ENCODE results near the gene MRPL44. TPM values are rescaled to one million over a fixed set of nuclear protein-coding genes. Genes with fewer than 3 reads are reported as not detected.

MRPL44 gene
- total and polyA plus RNA-seq, 2 of the 8 experiments (the other 6 are each of a cell fraction or from before 2014, with no cell fraction given) = 32.0 to 53.2 TPM

DNA sequence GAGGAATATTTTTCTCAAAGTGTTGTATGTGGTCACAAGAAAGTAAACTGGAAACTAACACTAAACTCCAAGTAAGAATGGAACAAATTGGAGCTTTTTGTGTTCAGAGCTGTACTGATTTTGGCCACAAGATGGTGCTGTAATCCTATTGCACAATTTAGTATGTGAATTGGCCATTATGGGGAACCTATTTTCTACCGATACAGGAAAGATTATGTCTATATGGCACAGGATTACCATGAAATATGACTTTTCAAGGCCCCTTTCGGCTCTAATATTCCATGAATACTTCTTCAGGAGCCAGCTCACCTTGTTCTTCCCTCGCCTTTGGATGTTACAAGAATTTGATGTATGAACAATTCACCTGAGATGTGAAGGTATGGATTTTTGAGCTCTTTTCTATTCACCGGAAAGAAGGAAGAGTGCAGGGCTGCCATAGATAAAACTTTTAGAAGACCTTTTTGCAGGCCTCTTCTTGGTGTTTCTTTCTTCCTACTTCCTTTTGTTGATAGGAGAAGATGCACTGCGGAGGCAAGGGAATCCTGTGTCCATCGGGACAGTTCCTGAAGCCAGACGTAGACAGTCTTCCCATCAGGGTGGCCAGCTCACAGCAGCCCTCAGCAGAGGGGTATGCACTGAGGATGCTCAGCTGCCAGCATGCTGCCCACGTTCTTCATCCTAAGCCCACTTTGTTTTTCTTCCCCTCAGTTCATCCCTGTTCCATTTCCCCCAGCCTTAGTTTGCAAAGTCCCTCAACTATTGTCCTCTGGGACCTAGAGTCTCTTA, 13.3 kb downstream of the MRPL44 start (continued):
- TF ChIP-seq, protein P1, sequence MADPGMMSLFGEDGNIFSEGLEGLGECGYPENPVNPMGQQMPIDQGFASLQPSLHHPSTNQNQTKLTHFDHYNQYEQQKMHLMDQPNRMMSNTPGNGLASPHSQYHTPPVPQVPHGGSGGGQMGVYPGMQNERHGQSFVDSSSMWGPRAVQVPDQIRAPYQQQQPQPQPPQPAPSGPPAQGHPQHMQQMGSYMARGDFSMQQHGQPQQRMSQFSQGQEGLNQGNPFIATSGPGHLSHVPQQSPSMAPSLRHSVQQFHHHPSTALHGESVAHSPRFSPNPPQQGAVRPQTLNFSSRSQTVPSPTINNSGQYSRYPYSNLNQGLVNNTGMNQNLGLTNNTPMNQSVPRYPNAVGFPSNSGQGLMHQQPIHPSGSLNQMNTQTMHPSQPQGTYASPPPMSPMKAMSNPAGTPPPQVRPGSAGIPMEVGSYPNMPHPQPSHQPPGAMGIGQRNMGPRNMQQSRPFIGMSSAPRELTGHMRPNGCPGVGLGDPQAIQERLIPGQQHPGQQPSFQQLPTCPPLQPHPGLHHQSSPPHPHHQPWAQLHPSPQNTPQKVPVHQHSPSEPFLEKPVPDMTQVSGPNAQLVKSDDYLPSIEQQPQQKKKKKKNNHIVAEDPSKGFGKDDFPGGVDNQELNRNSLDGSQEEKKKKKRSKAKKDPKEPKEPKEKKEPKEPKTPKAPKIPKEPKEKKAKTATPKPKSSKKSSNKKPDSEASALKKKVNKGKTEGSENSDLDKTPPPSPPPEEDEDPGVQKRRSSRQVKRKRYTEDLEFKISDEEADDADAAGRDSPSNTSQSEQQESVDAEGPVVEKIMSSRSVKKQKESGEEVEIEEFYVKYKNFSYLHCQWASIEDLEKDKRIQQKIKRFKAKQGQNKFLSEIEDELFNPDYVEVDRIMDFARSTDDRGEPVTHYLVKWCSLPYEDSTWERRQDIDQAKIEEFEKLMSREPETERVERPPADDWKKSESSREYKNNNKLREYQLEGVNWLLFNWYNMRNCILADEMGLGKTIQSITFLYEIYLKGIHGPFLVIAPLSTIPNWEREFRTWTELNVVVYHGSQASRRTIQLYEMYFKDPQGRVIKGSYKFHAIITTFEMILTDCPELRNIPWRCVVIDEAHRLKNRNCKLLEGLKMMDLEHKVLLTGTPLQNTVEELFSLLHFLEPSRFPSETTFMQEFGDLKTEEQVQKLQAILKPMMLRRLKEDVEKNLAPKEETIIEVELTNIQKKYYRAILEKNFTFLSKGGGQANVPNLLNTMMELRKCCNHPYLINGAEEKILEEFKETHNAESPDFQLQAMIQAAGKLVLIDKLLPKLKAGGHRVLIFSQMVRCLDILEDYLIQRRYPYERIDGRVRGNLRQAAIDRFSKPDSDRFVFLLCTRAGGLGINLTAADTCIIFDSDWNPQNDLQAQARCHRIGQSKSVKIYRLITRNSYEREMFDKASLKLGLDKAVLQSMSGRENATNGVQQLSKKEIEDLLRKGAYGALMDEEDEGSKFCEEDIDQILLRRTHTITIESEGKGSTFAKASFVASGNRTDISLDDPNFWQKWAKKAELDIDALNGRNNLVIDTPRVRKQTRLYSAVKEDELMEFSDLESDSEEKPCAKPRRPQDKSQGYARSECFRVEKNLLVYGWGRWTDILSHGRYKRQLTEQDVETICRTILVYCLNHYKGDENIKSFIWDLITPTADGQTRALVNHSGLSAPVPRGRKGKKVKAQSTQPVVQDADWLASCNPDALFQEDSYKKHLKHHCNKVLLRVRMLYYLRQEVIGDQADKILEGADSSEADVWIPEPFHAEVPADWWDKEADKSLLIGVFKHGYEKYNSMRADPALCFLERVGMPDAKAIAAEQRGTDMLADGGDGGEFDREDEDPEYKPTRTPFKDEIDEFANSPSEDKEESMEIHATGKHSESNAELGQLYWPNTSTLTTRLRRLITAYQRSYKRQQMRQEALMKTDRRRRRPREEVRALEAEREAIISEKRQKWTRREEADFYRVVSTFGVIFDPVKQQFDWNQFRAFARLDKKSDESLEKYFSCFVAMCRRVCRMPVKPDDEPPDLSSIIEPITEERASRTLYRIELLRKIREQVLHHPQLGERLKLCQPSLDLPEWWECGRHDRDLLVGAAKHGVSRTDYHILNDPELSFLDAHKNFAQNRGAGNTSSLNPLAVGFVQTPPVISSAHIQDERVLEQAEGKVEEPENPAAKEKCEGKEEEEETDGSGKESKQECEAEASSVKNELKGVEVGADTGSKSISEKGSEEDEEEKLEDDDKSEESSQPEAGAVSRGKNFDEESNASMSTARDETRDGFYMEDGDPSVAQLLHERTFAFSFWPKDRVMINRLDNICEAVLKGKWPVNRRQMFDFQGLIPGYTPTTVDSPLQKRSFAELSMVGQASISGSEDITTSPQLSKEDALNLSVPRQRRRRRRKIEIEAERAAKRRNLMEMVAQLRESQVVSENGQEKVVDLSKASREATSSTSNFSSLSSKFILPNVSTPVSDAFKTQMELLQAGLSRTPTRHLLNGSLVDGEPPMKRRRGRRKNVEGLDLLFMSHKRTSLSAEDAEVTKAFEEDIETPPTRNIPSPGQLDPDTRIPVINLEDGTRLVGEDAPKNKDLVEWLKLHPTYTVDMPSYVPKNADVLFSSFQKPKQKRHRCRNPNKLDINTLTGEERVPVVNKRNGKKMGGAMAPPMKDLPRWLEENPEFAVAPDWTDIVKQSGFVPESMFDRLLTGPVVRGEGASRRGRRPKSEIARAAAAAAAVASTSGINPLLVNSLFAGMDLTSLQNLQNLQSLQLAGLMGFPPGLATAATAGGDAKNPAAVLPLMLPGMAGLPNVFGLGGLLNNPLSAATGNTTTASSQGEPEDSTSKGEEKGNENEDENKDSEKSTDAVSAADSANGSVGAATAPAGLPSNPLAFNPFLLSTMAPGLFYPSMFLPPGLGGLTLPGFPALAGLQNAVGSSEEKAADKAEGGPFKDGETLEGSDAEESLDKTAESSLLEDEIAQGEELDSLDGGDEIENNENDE (IDR thresholded peaks at IDR 0.05; ENCODE audit: insufficient replicate concordance, low read length) = no peak
- TF ChIP-seq, protein P2, sequence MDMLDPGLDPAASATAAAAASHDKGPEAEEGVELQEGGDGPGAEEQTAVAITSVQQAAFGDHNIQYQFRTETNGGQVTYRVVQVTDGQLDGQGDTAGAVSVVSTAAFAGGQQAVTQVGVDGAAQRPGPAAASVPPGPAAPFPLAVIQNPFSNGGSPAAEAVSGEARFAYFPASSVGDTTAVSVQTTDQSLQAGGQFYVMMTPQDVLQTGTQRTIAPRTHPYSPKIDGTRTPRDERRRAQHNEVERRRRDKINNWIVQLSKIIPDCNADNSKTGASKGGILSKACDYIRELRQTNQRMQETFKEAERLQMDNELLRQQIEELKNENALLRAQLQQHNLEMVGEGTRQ (IDR thresholded peaks at IDR 0.05; ENCODE audit: low read length) = no peak
- TF ChIP-seq CBX8 (IDR thresholded peaks at IDR 0.05; ENCODE audit: borderline replicate concordance, low read depth, low read length) (no peak), CEBPB (IDR thresholded peaks at IDR 0.05; ENCODE audit: low read depth, low read length) (peak; percentile 96), SRF (IDR thresholded peaks at IDR 0.05; ENCODE audit: low read depth, low read length) (no peak), RBBP5 (IDR thresholded peaks at IDR 0.05; ENCODE audit: borderline replicate concordance, low read depth, low read length) (no peak), MAX (IDR thresholded peaks at IDR 0.05) (no peak), SP1 (IDR thresholded peaks at IDR 0.05; ENCODE audit: low read depth, low read length) (no peak), TBP (IDR thresholded peaks at IDR 0.05; ENCODE audit: low read depth, low read length) (no peak)

Data from H1 (cell line).